Bronchial epithelial cell (primary cell): Measurements from ENCODE around the gene NFASC. TPM values are rescaled to one million over a fixed set of nuclear protein-coding genes. Genes with fewer than 3 reads are reported as not detected.

Source experiments
- DNase-seq: peaks from one replicate; pipeline ENCODE4 v3.0.0-alpha.2; 2010; ENCODE audit warnings: low read depth
- FAIRE-seq: peaks from 2 replicates; lab custom pipeline; 2011; peaks lifted over from hg19 to GRCh38; lab: Jason Lieb, UNC
- H3K27me3 ChIP-seq: 2 replicates; pipeline ENCODE4 v1.5.1; 2011; ENCODE audit warnings: low read length; ENCODE audit not compliant: control insufficient read depth, insufficient read depth
- H3K36me3 ChIP-seq: 2 replicates; pipeline ENCODE4 v1.5.1; 2011; ENCODE audit warnings: low read length; ENCODE audit not compliant: control insufficient read depth, insufficient read depth
- H3K4me3 ChIP-seq: 2 replicates; pipeline ENCODE4 v1.5.1; 2011; ENCODE audit warnings: mild to moderate bottlenecking, low read depth, low read length, control low read depth
- total RNA-seq: library from RNA; depleted of rRNA; stranded (reverse); fragments of >200 nt; gene quantifications from 2 replicates; pipeline ENCODE4 v1.2.1, GENCODE V29; 2014
- TF ChIP-seq, protein P1 (sequence below): IDR thresholded peaks from 2 replicates; pipeline ENCODE4 v1.5.1; 2011; ENCODE audit warnings: mild to moderate bottlenecking, moderate library complexity, low read length, control low read depth, inconsistent platforms; ENCODE audit not compliant: insufficient read depth, severe bottlenecking

The NFASC gene
- total RNA-seq: 0.53 and 1.0 TPM in 2 replicates

DNA sequence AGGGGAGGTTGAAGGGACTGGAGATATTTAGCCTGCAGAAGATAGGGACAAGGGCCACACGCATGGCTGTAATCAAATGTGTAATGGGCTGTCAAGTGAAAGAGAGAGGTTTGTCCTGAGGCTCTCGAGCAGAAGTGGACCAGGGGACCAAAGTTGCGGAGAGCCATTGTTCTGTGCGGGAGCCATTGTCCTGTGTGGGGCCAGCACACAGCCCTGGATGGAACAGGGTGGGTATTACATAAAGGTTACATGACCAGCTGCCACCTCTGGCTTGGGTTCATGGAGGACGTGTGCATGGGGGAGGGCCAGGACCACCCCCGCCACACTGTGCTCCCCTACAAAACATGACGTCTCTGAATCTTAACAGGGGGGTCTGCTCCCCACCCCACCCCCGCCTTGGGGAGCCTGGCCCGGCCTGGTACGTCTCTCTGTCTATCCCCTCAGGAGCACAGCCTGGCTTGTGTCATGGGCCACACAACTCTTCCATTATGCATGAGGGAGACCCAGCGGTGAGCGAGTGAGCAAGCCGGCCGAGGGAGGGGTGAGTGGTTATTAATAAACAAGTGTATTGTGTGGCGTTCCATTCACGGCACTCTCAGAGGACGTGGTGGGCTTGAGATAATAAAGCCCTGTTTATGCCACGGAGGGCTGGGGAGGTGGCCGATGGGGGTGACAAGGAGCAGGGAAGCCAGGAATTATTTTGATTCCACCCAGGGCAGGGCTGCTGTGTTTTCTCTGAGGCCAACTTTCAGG, at the start of gene NFASC:
TSS of gene NFASC (plus strand) at position 703 of the 753 bp plus-strand sequence. CDS start 73,454 bp downstream, outside the sequence.
- H3K36me3 ChIP-seq: no peaks in the 10 kb centered on the region
- no peak for DNase-seq
- TF ChIP-seq, protein P1, sequence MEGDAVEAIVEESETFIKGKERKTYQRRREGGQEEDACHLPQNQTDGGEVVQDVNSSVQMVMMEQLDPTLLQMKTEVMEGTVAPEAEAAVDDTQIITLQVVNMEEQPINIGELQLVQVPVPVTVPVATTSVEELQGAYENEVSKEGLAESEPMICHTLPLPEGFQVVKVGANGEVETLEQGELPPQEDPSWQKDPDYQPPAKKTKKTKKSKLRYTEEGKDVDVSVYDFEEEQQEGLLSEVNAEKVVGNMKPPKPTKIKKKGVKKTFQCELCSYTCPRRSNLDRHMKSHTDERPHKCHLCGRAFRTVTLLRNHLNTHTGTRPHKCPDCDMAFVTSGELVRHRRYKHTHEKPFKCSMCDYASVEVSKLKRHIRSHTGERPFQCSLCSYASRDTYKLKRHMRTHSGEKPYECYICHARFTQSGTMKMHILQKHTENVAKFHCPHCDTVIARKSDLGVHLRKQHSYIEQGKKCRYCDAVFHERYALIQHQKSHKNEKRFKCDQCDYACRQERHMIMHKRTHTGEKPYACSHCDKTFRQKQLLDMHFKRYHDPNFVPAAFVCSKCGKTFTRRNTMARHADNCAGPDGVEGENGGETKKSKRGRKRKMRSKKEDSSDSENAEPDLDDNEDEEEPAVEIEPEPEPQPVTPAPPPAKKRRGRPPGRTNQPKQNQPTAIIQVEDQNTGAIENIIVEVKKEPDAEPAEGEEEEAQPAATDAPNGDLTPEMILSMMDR: no peak
- peak; percentile 82 for FAIRE-seq
- H3K4me3 ChIP-seq: no peak within 1 kb of the TSS
- H3K27me3 ChIP-seq: no peaks in the 10 kb centered on the region

DNA sequence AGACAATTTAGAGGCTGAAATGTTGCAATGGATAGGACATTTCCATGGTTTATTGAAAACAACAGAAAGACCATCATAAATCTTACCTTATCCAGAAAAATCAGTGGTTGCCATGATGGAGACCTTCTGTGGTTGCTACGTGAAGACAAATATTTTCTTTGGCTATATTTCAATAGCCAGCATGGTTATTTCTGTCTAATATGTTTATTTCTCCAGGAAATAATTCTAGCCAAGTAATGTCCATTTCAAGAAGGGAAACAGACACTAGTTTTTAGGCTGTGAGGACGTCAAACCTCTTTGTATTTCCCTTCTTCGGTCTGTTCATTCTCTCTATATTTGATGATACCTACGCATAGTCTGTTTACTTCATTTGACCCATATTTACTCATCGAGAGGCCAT, 49.2 kb upstream of the NFASC start:
- no peak for FAIRE-seq

DNA sequence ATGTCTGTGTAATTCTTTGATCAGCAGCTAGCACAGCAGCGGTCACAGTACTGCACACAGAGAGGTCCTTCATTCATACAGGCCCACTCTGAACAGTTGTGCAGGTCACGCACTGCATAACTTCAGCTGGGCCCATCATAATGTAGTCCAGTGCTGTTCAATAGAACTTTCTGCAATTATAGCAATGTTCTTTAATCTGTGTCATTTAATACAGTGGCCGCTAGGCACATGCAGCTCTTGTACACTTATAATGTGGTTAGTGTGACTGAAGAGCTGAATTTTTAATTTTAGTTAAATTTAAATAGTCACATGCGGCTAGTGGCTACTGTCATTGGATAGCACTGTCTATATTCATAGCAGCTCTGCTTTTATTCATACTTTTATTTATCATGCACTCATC, 48.7 kb upstream of the NFASC start:
- Histone ChIP-seq H3K4me3 (no peak overlapping the region), H3K27me3 (peaks cover 1% of the 10 kb centered on the region), H3K36me3 (no peaks in the 10 kb centered on the region)
- FAIRE-seq: no peak
- TF ChIP-seq, protein P1: no peak
- no peak for DNase-seq

More for the DNA sequence above, 49.2 kb upstream of the NFASC start:
- no peak overlapping the region for H3K4me3 ChIP-seq
- peaks cover 1% of the 10 kb centered on the region for H3K27me3 ChIP-seq
- TF ChIP-seq, protein P1: no peak
- no peaks in the 10 kb centered on the region for H3K36me3 ChIP-seq
- no peak for DNase-seq

DNA sequence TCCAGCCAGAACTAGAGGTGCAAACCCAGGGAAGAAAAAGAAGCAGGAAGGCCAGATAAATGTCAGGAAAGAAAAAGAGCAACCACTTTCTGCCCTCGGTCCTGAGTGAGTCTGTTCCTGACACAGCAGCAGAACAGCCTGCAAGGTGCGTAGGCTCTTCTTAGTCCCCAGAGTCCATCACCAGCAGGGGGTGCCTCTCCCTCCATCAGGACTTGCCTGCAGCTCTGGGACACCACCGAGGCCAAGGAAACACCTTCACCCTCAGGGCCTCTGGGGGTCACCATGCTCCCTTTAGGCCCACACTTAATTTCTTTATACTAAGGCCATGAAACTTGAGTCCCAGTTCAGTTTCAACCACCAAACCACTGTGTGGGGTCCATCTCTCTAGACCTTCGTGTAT, 43.7 kb upstream of the NFASC start:
- FAIRE-seq (peak; percentile 94), DNase-seq (peak; percentile 25)
- no peak overlapping the region for H3K4me3 ChIP-seq
- TF ChIP-seq, protein P1: peak; percentile 56
- H3K27me3 ChIP-seq: peaks cover 7% of the 10 kb centered on the region
- no peaks in the 10 kb centered on the region for H3K36me3 ChIP-seq

DNA sequence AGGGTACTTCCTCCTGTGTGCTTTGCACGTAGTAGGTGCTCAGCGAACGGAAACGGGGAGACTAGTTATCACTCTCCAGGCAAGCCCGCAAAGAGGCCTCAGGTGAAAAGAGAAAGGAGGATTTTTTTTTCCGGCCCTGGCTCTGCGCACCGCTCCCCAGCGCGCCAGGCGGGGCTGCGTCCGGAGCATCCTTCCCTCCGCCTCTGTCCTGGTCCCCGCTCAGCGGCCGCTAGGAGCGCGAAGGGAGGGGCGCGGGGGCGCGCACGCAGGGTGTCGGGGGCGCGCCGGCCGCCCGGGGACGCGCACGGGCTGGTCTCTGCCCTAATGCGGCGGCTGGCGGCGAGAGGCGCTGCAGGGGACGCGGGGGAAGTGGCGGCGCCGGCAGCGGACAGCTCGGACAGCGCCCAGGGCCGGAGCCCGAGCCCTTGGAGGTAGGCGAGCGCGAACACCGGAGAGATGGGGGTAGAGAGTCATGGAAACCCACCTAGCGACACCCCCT, 42.3 kb upstream of the NFASC start:
- FAIRE-seq (no peak), DNase-seq (no peak)
- peaks cover 7% of the 10 kb centered on the region for H3K27me3 ChIP-seq
- H3K4me3 ChIP-seq: no peak overlapping the region
- TF ChIP-seq, protein P1: no peak
- H3K36me3 ChIP-seq: no peaks in the 10 kb centered on the region
